Epithelial cell of alveolus of lung (primary cell): Measurements from ENCODE around the gene GTF2F1. TPM values are rescaled to one million over a fixed set of nuclear protein-coding genes. Genes with fewer than 3 reads are reported as not detected.

Experiments
- total RNA-seq: library from RNA; depleted of rRNA; stranded (reverse); fragments of >200 nt; gene quantifications from 2 replicates; pipeline ENCODE4 v1.2.1, GENCODE V29; 2015

The GTF2F1 gene
- 37.9 and 71.2 TPM in 2 replicates for total RNA-seq

GRCh38 chr19:6393074-6393982, at the start of gene GTF2F1:
Gene GTF2F1 (minus strand): TSS chr19:6393164. CDS start chr19:6392995, 169 bp downstream.

GRCh38 chr19:6433663-6434062, 40.7 kb upstream of the GTF2F1 start, which contains the start of gene SLC25A41:
Gene SLC25A41 (minus strand): TSS chr19:6433763. CDS start chr19:6433693, 70 bp downstream.

GRCh38 chr19:6424195-6424938, 31.4 kb upstream of the GTF2F1 start, which contains the start of gene KHSRP:
Gene KHSRP (minus strand): TSS chr19:6424811. CDS start chr19:6424701, 110 bp downstream.

GRCh38 chr19:6375411-6376010, 17.5 kb downstream of the GTF2F1 start, which contains the start of gene PSPN:
Gene PSPN (minus strand): TSS chr19:6375933. CDS start chr19:6375849, 84 bp downstream.

GRCh38 chr19:6372594-6373095, 20.3 kb downstream of the GTF2F1 start, which contains the start of gene ALKBH7:
Gene ALKBH7 (plus strand): TSS chr19:6372794. CDS start chr19:6372821, 27 bp downstream.

GRCh38 chr19:6333439-6333838, 59.5 kb downstream of the GTF2F1 start, which contains the start of gene ACER1:
Gene ACER1 (minus strand): TSS chr19:6333612. CDS start chr19:6333551, 61 bp downstream.

Other genes with a start within 250 kb of the GTF2F1 start
- 20.4 and 44.3 TPM in 2 replicates for gene MLLT1, start 113.2 kb downstream of the GTF2F1 start, total RNA-seq
- not detected in 2 replicates for gene ACER1, start 59.6 kb downstream of the GTF2F1 start, total RNA-seq
- 128 and 177 TPM in 2 replicates for gene CLPP, start 31.6 kb downstream of the GTF2F1 start, total RNA-seq
- 67.6 and 91.1 TPM in 2 replicates for gene ALKBH7, start 20.4 kb downstream of the GTF2F1 start, total RNA-seq
- 0.26 and 1.4 TPM in 2 replicates for gene PSPN, start 17.2 kb downstream of the GTF2F1 start, total RNA-seq
- 182 and 196 TPM in 2 replicates for gene KHSRP, start 31.6 kb upstream of the GTF2F1 start, total RNA-seq
- gene SLC25A41, start 40.6 kb upstream of the GTF2F1 start, total RNA-seq = not detected in 2 replicates
- 34.1 and 79.8 TPM in 2 replicates for gene SLC25A23, start 66.6 kb upstream of the GTF2F1 start, total RNA-seq
- gene CRB3, start 71.1 kb upstream of the GTF2F1 start, total RNA-seq = 1.7 TPM in 1 of 2 replicates, not detected in the other
- not detected in 2 replicates for gene DENND1C, start 88.6 kb upstream of the GTF2F1 start, total RNA-seq
- gene TUBB4A, start 109.1 kb upstream of the GTF2F1 start, total RNA-seq = not detected in 2 replicates
- 1.3 TPM in 1 of 2 replicates, not detected in the other for gene TNFSF9, start 137.9 kb upstream of the GTF2F1 start, total RNA-seq
- not detected in 2 replicates for gene CD70, start 198.0 kb upstream of the GTF2F1 start, total RNA-seq